PC-3 (cell line): ENCODE measurements around the gene C6orf89. TPM values are rescaled to one million over a fixed set of nuclear protein-coding genes. Genes with fewer than 3 reads are reported as not detected.
A peak's percentile ranks its signal among the peaks of the same experiment; 100 is the strongest.

ENCODE experiments used
- ATAC-seq: fragments of 200-7000 bp; cut with Tn5 transposase; 2 replicates; pipeline ENCODE4 v1.9.1; 2020; ENCODE audit warnings: mild to moderate bottlenecking, moderate library complexity
- BruUV-seq: library from RNA; stranded (reverse); fragments of 400-500 nt; replicated peaks from 2 replicates; lab custom pipeline; 2021; lab: Mats Ljungman, UMichigan
- CTCF ChIA-PET: fragments of 300-600 bp; sonication (Branson Sonifier 250); formaldehyde crosslinking; loops from one replicate; lab custom pipeline; 2022; ENCODE audit warnings: antibody characterized with exemption; lab: Charles Lee
- POLR2A ChIA-PET: fragments of 300-600 bp; sonication (Branson Sonifier 250); formaldehyde crosslinking; loops from one replicate; lab custom pipeline; 2022; ENCODE audit warnings: antibody characterized with exemption; ENCODE audit not compliant: unreplicated experiment; lab: Charles Lee
- DNase-seq: peaks from one replicate; pipeline ENCODE4 v3.0.0-alpha.2; 2015
- H2AFZ ChIP-seq: fragments of 300-600 bp; sonication (generic); 2 replicates; pipeline ENCODE4 v1.6.0; 2016; ENCODE audit warnings: antibody characterized with exemption, low read length
- H3F3A ChIP-seq: fragments of 300-600 bp; sonication (generic); one replicate; pipeline ENCODE4 v1.6.0; 2017; ENCODE audit warnings: antibody characterized with exemption, low read length, control low read depth, mild to moderate bottlenecking; ENCODE audit not compliant: unreplicated experiment
- H3K27ac ChIP-seq: fragments of 300-600 bp; sonication (generic); 2 replicates; pipeline ENCODE4 v1.5.1; 2016; ENCODE audit warnings: mild to moderate bottlenecking, low read length
- H3K27me3 ChIP-seq: fragments of 300-600 bp; sonication (generic); 2 replicates; pipeline ENCODE4 v1.6.1; 2016; ENCODE audit warnings: low read length, mixed read lengths
- H3K36me3 ChIP-seq: fragments of 300-600 bp; sonication (generic); 2 replicates; pipeline ENCODE4 v1.6.1; 2016; ENCODE audit warnings: low read depth, mixed run types, low read length, mixed read lengths
- H3K4me1 ChIP-seq: fragments of 300-600 bp; sonication (generic); 2 replicates; pipeline ENCODE4 v1.5.1; 2016; ENCODE audit warnings: low read length; ENCODE audit not compliant: insufficient read depth
- H3K4me2 ChIP-seq: fragments of 300-600 bp; sonication (generic); 2 replicates; pipeline ENCODE4 v1.6.0; 2016; ENCODE audit warnings: low read length
- H3K4me3 ChIP-seq: fragments of 300-600 bp; sonication (generic); 2 replicates; pipeline ENCODE4 v1.5.1; 2016; ENCODE audit warnings: mild to moderate bottlenecking, low read length, mixed read lengths
- H3K79me2 ChIP-seq: fragments of 300-600 bp; sonication (generic); 2 replicates; pipeline ENCODE4 v1.6.1; 2017; ENCODE audit warnings: low read length, mixed read lengths
- H3K9ac ChIP-seq: fragments of 300-600 bp; sonication (generic); 2 replicates; pipeline ENCODE4 v1.6.0; 2016; ENCODE audit warnings: mild to moderate bottlenecking, low read length
- H3K9me2 ChIP-seq: fragments of 300-600 bp; sonication (generic); replicated peaks from 2 replicates; pipeline ENCODE4 v1.6.1; 2016; ENCODE audit warnings: mixed run types, low read length, mixed read lengths
- H3K9me3 ChIP-seq: fragments of 300-600 bp; sonication (generic); 2 replicates; pipeline ENCODE4 v1.6.1; 2016; ENCODE audit warnings: low read length, mixed read lengths
- H4K20me1 ChIP-seq: fragments of 300-600 bp; sonication (generic); 2 replicates; pipeline ENCODE4 v1.6.1; 2016; ENCODE audit warnings: low read length, mixed read lengths
- CTCF ChIP-seq: fragments of 300-600 bp; sonication (generic); conservative IDR thresholded peaks from 2 replicates; pipeline ENCODE4 v1.5.1; 2017; ENCODE audit warnings: antibody characterized with exemption, low read depth, mild to moderate bottlenecking, low read length
- EZH2 ChIP-seq: fragments of 300-600 bp; sonication (generic); IDR thresholded peaks from one replicate; pipeline ENCODE4 v1.6.1; 2017; ENCODE audit warnings: antibody characterized with exemption, mild to moderate bottlenecking, low read length; ENCODE audit not compliant: unreplicated experiment
- EZH2phosphoT487 ChIP-seq: fragments of 300-600 bp; sonication (generic); IDR thresholded peaks from 2 replicates; pipeline ENCODE4 v1.6.1; 2018; ENCODE audit warnings: mild to moderate bottlenecking, antibody characterized with exemption, low read length, borderline replicate concordance
- intact Hi-C: fragments of 100-400 bp; cut with micrococcal nuclease; formaldehyde crosslinking; loops from 2 replicates; pipeline ENCODE4 v1.9.0; 2023
- total RNA-seq: library from RNA; depleted of rRNA; stranded (reverse); fragments of >200 nt; gene quantifications from 2 replicates; pipeline ENCODE4 v1.2.3, GENCODE V29; 2014; rRNA removed

Gene C6orf89
- total RNA-seq, 1 experiment from 2014 or later = 27.8 TPM

- intact Hi-C loops = no loop called here
- POLR2A ChIA-PET = no interaction called here
- no peak overlapping the region for H2AFZ ChIP-seq
- no peak overlapping the region for H3K4me3 ChIP-seq
- H3F3A ChIP-seq = no peaks in the 10 kb centered on the region
- no peak overlapping the region for H3K27ac ChIP-seq
- BruUV-seq = no TSS peak
- no peaks in the 10 kb centered on the region for H3K27me3 ChIP-seq
- H4K20me1 ChIP-seq = peaks cover 37% of the 10 kb centered on the region
- CTCF ChIA-PET = interaction anchor here (0.6 kb wide), 1 partner anchor 208 kb away, joined by 5 read pairs; no protein-coding TSS in a partner anchor
- DNase-seq (no peak), ATAC-seq (no peak)
- TF ChIP-seq EZH2 = no peak
- TF ChIP-seq CTCF = peak; percentile 48; the same call in 1 of the 2 replicates
- TF ChIP-seq EZH2phosphoT487 = no peak
- no peaks in the 10 kb centered on the region for H3K4me1 ChIP-seq
- no peak overlapping the region for H3K9ac ChIP-seq
- H3K9me3 ChIP-seq = no peaks in the 10 kb centered on the region
- peaks cover 67% of the 10 kb centered on the region for H3K36me3 ChIP-seq
- peaks cover 41% of the 10 kb centered on the region for H3K79me2 ChIP-seq
- no peaks in the 10 kb centered on the region for H3K9me2 ChIP-seq
- H3K4me2 ChIP-seq = no peak overlapping the region
These were observed 91.8 kb downstream of the C6orf89 start for GRCh38 chr6:36977470-36977941.

Other genes starting within 250 kb of the C6orf89 start
- 79.5 and 91.5 TPM in 2 replicates for gene CDKN1A, start 207.2 kb upstream of the C6orf89 start, total RNA-seq
- gene RAB44, start 188.1 kb upstream of the C6orf89 start, total RNA-seq = not detected in 2 replicates
- gene CPNE5, start 46.5 kb upstream of the C6orf89 start, total RNA-seq = 0.29 TPM in 1 of 2 replicates, not detected in the other
- 37.3 and 39.9 TPM in 2 replicates for gene PPIL1, start 11.1 kb upstream of the C6orf89 start, total RNA-seq
- 0.07 TPM in 1 of 2 replicates, not detected in the other for gene PI16, start 68.8 kb downstream of the C6orf89 start, total RNA-seq
- gene MTCH1, start 100.2 kb downstream of the C6orf89 start, total RNA-seq = 253 and 264 TPM in 2 replicates
- gene FGD2, start 119.7 kb downstream of the C6orf89 start, total RNA-seq = 0.35 and 0.44 TPM in 2 replicates